GM19328 (cell line): ENCODE results near the gene MMRN2.
"Not testable (repeated sequence)": the region's sequence is repeated elsewhere in the genome, so short reads cannot be mapped to it uniquely, and the experiment has no call there.

Experiments used
- ATAC-seq: cut with Tn5 transposase; IDR thresholded peaks from one replicate; pipeline ENCODE4 v1.9.1; 2021; ENCODE audit warnings: mild to moderate bottlenecking, moderate library complexity; ENCODE audit not compliant: unreplicated experiment

MMRN2 gene

GRCh38 chr10:86957471-86958115 lies at the start of gene MMRN2:
Gene MMRN2 (minus strand): TSS chr10:86957615. CDS start chr10:86957541, 74 bp downstream.
- ATAC-seq: no peak

GRCh38 chr10:87007124-87007523 lies 49.7 kb upstream of the MMRN2 start:
- not testable (repeated sequence) for ATAC-seq

- no peak for ATAC-seq
These were observed 43.1 kb upstream of the MMRN2 start for GRCh38 chr10:87000491-87000890.

DNA sequence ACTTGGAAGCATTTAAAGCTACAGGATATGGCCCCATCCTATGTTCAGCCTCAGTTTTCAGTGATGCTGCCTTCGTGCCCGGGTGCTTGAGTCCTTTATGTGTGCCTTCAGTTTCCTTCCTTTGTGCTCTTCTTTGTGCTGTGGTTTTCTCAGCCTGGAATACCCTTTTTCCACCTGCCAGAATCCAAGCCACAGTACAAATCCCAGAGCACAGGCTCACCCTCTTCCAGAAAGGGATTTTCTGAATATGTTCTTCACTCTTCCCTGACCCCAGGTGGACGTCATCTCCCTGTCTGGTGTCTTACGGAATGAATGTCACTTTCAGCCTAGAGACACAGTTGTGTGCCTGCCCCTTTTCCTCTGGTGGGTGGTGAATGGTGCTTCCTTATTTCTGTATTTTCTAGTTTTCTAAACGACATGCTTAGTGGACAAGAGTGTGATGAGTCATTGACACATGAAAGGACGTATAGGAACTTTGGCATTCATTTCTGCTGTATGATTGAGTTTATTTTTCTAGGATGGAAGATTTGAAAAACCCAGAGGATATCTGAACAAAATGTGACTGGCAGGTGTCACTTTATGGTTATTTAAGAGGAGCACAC lies 42.5 kb upstream of the MMRN2 start:
- ATAC-seq: not testable (repeated sequence)

DNA sequence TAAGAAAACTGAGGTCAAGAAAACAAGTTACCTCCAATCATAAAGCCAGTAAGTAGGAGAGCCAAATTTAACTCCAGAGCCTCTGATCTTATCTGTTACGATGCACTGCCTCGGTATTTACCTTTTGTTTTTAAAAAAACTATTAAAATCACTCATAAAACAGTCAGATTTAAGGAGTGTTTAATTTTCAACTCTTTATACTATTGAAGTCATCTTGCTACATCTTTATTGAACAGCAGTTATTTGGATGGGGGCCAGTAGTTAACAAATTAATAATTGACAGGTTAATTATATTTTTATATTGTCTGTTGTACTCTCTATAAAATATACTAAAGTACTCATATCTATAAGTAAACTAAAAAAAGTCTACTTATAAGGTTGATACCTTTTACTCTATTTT lies 35.5 kb upstream of the MMRN2 start:
- no peak for ATAC-seq

GRCh38 chr10:86992456-86992855 lies 35.0 kb upstream of the MMRN2 start:
- ATAC-seq: no peak

DNA sequence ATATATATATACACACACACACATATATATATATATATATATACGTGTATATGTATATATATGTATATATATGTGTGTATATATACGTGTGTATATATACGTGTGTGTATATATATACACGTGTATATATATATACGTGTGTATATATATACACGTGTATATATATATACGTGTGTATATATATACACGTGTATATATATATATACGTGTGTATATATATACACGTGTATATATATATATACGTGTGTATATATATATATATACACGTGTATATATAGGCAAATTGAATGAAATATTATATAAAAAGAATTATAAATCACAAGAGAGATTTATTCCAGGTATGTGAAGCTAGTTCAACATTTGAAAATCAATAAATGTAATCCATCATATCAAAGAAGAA lies 33.9 kb upstream of the MMRN2 start:
- not testable (repeated sequence) for ATAC-seq

- no peak for ATAC-seq
These were observed 31.1 kb upstream of the MMRN2 start for GRCh38 chr10:86988520-86988919.

- not testable (repeated sequence) for ATAC-seq
These were observed 27.1 kb upstream of the MMRN2 start for GRCh38 chr10:86984498-86984897.

- no peak for ATAC-seq
These were observed 24.3 kb upstream of the MMRN2 start for GRCh38 chr10:86981716-86982115.

DNA sequence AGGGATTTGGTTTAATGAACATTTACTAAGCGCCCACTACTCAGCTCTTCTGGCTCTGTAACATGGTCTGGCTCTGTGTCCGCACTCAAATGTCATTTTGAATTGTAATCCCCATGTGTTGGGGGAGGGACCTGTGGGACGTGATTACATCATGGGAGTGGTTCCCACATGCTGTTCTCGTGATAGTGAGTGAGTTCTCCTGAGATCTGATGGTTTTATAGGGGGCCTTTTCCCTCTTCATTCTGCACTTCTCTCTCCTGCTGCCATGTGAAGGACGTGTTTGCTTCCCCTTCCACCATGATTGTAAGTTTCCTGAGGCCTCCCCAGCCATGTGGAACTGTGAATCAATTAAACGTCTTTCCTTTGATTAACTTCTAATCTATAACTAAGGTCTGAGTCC lies 23.6 kb upstream of the MMRN2 start:
- not testable (repeated sequence) for ATAC-seq

GRCh38 chr10:86979977-86980448 lies 22.6 kb upstream of the MMRN2 start:
- ATAC-seq: no peak

- ATAC-seq: no peak
These were observed 21.9 kb upstream of the MMRN2 start for GRCh38 chr10:86979296-86979818.

- ATAC-seq: not testable (repeated sequence)
These were observed 21.0 kb upstream of the MMRN2 start for GRCh38 chr10:86978457-86978856.

GRCh38 chr10:86976362-86977056 lies 19.1 kb upstream of the MMRN2 start:
- ATAC-seq: no peak

- no peak for ATAC-seq
These were observed 17.1 kb upstream of the MMRN2 start for GRCh38 chr10:86974484-86974883.

- ATAC-seq: no peak
These were observed 15.4 kb upstream of the MMRN2 start for GRCh38 chr10:86972613-86973380.

DNA sequence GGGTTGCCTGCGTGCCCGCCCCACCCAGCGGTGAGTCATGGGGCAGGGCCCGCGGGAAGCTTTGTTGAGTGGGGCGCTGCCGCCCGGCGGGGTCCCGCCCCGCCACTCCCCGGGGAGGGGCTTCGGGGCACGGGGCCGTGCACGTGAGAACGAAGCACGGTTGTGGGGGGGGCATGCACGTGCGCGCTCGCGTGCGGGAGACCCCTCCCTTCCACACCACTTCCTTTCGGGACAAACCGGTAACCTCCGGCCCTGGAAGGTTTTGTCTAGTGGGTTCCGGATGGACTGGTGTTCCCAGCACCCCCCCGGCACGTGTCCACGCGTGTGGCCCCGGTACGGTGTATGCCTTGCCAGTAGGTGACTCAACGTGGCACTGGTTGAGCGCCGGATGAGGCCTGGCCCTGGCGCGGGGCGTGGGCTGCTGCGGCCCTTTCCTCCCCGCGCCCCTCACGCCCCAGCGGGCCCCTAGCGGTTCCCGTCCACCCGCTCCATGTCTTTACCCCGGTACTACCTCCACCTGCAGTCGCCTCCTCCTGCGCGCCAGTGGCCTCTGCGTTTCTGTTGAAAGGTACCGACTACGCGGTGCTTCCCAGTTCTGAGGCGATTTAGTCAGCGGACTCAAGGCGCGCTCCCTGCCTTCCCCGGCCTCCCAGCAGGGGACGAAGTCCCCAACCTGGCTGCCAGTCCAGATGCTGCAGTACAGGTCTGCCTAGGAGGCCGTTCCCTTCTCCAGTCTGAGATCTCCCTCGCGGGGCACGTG lies 14.0 kb upstream of the MMRN2 start:
- ATAC-seq: peak; percentile 75

DNA sequence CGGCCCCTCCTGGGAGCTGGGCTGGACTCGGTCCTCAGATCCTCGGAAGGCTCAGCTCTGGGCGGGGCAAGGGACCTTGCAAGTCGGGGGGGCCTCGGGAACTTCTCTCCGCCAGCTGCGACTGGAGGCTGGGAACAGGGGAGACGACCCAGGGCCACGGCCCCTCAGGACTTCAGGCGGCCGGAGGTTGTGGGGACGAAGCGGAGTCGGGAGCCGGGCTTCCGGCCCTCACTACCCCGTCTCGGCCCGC lies 13.5 kb upstream of the MMRN2 start:
- ATAC-seq: no peak

DNA sequence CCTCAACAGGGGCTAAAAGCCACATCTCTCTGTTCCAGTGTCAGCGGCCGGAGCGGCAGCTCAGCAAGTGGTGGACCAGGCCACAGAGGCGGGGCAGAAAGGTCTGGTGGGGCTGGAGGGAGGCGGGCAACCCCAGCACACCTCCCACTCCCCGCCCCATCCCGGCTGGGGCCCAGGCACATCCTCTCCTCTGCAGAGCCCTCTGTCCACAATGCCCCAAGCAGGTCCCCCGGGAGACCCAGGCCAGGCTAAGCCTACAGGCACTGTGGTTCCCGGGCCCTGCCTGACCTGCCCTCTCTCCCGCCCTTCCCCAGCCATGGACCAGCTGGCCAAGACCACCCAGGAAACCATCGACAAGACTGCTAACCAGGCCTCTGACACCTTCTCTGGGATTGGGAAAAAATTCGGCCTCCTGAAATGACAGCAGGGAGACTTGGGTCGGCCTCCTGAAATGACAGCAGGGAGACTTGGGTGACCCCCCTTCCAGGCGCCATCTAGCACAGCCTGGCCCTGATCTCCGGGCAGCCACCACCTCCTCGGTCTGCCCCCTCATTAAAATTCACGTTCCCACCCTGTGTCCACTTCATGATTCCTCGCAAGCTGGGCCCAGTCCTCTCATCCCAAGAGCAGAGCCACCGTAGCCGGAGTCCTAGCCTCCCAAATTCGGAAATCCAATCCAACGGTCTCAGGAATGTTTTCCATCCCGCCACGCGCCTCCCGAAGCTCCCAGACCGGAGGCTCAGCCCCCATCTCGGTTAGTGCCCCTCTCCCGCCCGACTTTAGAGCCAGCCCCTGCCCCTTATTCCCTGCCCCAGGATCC lies 13.0 kb upstream of the MMRN2 start:
- ATAC-seq: no peak
